Measurements from ENCODE around the gene NT5C3B.
"Not testable (repeated sequence)": the region's sequence is repeated elsewhere in the genome, so short reads cannot be mapped to it uniquely, and the experiment has no call there.

Gene NT5C3B

DNA sequence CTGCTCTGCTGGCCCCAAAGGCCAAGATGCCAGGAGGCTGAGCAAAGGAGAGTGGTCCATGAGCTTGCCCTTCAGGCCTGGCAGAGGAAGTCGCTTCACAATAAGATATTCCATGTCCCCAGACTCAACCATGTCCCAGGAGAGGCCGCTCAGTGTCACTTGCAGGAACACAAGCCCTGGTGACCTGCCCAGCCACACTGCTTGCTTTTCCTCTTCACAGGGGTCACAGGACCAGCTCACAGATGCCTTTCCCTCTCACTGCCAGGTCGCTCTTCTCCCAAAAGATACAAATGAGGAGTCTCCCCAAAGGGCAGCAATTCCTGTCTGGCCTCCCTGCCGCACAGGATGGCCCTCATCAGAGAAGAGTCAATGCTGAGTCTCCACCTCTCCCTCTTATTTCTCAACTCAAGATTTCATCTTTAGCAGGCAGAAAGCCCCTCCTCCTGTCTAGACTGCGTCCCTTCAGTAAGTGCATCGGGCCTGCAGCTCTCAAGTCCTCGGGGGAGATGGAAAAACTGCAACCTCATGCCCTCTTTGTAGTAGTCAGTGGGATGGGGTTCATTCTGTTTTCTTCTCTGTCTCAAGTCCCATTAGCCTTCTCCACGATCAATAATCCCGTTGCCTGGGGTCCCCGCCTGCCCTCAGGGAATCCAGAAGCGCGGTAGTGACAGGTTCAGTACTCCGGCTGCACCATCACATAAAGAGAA, 54.5 kb downstream of the NT5C3B start:
- no peak for DNase-seq

DNA sequence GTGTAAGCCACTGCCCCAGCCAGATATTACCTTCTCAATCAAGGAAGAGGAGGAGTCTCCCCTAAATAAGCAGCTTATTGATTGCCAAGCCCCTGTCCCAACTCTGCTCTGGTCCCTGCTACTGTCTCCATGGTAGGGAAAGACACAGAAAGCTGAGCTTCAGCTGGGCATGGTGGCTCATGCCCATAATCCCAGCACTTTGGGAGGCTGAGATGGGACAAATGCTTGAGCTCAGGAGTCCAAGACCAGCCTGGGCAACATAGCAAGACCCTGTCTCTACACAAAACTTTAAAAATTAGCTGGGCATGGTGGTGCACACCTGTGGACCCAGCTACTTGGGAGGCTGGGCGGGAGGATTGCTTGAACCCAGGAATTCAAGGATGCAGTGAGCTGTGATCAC, 56.1 kb downstream of the NT5C3B start:
- no peak for DNase-seq

DNA sequence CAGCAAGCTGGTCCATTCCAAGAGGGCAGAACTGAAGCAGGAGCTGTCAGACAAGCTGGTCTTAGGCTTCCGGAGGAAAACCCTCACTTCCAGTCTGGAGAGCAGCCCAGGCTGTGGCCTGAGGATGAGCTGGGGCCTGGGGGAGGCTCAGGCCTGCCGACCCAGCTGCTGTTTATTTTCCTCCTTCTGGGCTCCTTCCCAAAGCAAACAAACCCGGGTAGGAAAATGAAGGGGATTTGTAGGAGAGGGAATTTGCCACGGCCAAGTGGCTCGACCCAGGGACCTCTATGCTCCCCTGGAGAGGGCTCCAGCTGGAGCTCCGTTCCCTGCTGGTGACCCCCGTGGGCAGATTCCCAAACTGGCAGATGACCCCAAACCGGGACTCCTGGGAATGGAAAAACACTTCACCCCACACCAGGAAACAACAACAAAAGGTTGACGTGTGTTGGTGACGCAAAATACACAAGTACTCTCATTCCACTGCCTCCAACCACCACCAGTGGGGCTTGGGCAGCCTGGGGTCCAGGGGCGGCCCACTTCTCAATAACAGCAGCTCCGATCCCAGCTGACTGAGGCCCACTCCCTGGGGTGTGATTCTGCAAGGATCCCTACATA, 58.4 kb downstream of the NT5C3B start:
- no peak for DNase-seq

DNA sequence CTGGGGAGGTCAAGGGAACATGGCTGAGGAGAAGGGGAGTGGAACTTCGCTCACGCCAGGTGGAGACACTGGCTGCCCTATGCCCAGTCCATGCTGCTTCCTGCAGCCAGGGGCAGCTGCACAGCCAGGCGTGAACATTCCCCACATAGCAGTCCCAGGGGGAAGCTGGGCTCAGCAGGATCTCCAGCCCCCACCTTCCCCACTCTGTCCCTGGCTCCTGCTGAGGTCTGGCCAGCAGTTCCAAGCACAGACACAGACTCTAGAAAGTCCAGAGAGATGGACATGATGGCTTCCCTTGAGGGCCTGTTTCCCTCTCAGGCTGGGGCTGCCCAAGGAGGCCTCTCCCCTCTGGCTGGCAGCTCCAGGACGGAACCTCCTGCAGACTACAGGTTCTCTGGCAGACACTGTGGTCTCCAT, 58.9 kb downstream of the NT5C3B start:
- no peak for DNase-seq

DNA sequence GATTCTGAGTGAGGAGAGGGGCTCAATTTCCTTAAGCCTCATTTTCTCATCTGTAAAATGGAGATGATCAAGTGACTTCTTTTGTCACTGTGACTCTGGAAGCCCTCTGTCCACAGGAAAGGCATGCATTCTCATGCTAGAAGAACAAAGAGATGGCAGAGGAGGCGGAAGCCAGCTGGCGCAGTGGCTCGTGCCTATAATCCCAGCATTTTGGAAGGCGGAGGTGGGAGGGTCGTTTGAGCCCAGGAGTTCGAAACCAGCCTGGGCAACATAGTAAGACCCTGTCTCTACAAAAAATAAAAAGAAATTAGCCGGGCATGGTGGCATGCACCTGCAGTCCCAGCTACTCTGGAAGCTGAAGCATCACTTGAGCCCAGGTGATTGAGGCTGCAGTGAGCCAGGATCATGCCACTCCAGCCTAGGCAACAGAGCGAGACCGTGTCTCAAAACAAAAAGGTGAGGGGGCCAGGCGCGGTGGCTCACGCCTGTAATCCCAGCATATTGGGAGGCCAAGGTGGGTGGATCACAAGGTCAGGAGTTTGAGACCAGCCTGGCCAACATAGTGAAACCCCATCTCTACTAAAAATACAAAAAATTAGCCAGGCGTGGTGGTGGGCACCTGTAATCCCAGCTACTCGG, 59.7 kb downstream of the NT5C3B start:
- not testable (repeated sequence) for DNase-seq

DNA sequence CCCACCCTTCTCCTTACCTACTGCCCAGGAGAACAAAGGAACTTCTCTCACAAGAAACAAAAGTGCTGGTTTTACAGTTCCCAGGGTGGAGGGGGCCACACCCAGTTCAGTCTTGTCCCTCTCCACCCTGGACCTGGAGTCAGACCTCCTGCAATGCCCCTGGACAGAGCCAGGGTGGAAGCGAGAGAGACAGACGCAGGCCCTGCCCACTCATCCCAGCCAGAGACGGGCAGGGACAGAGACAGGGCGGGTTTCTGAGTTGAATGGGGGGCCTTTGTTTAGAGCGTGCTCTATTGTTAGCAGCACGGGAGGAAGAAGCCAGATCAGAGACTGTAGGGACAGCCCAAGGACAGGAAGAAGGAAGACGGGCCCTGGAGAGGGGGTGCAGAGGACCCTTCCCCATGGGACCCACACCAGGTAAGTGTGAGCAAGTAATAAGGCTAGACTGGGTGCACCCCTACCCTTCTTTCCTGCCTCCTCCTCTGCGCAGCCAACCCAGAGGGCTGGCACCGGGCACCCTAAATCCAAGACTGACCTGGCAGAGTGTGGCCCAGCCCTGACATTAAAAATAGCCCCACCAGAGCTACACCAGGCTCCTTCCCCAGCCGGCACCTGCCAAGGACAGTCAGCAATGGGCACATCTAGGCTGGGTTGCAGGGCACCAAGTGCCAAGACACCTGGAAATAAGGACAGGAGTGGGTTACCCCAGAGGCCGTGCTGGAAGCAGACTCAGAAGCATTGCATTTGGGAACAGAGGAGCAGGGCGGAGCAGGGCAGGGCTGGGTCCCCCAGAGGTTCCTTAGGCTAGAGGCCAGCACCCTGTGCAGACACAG, 60.4 kb downstream of the NT5C3B start:
- DNase-seq = no peak

Data from CD4-positive, alpha-beta T cell treated with Interleukin-1 beta for 1 hour (primary cell).